Measurements from ENCODE around the gene JMJD8. TPM values are rescaled to one million over a fixed set of nuclear protein-coding genes. Genes with fewer than 3 reads are reported as not detected.

Gene JMJD8
- total RNA-seq, 1 donor from 2014 or later = 64.5 TPM

- Mint-ChIP-seq H3K27me3 (ENCODE audit: low read depth) (no peaks in the 10 kb centered on the region), H3K4me3 (peak overlapping the region; percentile 49), H3K27ac (ENCODE audit: unreplicated experiment) (peak overlapping the region; percentile 19), H3K9me3 (no peaks in the 10 kb centered on the region), H3K36me3 (ENCODE audit: low read depth) (no peaks in the 10 kb centered on the region), H3K4me1 (peaks cover 6% of the 10 kb centered on the region)
- peak; percentile 75 for DNase-seq (ENCODE audit: low read depth, low spot score)
- peak; percentile 64 for TF ChIP-seq CTCF (conservative IDR thresholded peaks at IDR 0.05)
Observed at GRCh38 chr16:660459-661183, 23.5 kb downstream of the JMJD8 start.

GRCh38 chr16:660132-660458 is 24.0 kb downstream of the JMJD8 start:
- Mint-ChIP-seq H3K4me3 (no peak overlapping the region), H3K9me3 (no peaks in the 10 kb centered on the region), H3K4me1 (peaks cover 6% of the 10 kb centered on the region), H3K36me3 (ENCODE audit: low read depth) (no peaks in the 10 kb centered on the region), H3K27me3 (ENCODE audit: low read depth) (no peaks in the 10 kb centered on the region), H3K27ac (ENCODE audit: unreplicated experiment) (no peak overlapping the region)
- TF ChIP-seq CTCF (conservative IDR thresholded peaks at IDR 0.05) = no peak
- DNase-seq (ENCODE audit: low read depth, low spot score) = no peak

- no peak overlapping the region for H3K27ac Mint-ChIP-seq (ENCODE audit: unreplicated experiment)
- H3K36me3 Mint-ChIP-seq (ENCODE audit: low read depth) = no peaks in the 10 kb centered on the region
- H3K27me3 Mint-ChIP-seq (ENCODE audit: low read depth) = no peaks in the 10 kb centered on the region
- no peak overlapping the region for H3K4me3 Mint-ChIP-seq
- H3K9me3 Mint-ChIP-seq = no peaks in the 10 kb centered on the region
- TF ChIP-seq CTCF (conservative IDR thresholded peaks at IDR 0.05) = no peak
- no peak for DNase-seq (ENCODE audit: low read depth, low spot score)
- H3K4me1 Mint-ChIP-seq = peaks cover 6% of the 10 kb centered on the region
Observed at GRCh38 chr16:659618-660017, 24.5 kb downstream of the JMJD8 start.

- H3K9me3 Mint-ChIP-seq = no peaks in the 10 kb centered on the region
- no peak overlapping the region for H3K4me3 Mint-ChIP-seq
- H3K27ac Mint-ChIP-seq (ENCODE audit: unreplicated experiment) = no peak overlapping the region
- H3K27me3 Mint-ChIP-seq (ENCODE audit: low read depth) = no peaks in the 10 kb centered on the region
- no peak for DNase-seq (ENCODE audit: low read depth, low spot score)
- TF ChIP-seq CTCF (conservative IDR thresholded peaks at IDR 0.05) = peak; percentile 12
- peaks cover 6% of the 10 kb centered on the region for H3K4me1 Mint-ChIP-seq
- no peaks in the 10 kb centered on the region for H3K36me3 Mint-ChIP-seq (ENCODE audit: low read depth)
Observed at GRCh38 chr16:658679-659571, 25.2 kb downstream of the JMJD8 start.

- Mint-ChIP-seq H3K27me3 (ENCODE audit: low read depth) (no peaks in the 10 kb centered on the region), H3K4me3 (no peak overlapping the region), H3K36me3 (ENCODE audit: low read depth) (no peaks in the 10 kb centered on the region), H3K27ac (ENCODE audit: unreplicated experiment) (no peak overlapping the region), H3K4me1 (peaks cover 6% of the 10 kb centered on the region), H3K9me3 (no peaks in the 10 kb centered on the region)
- DNase-seq (ENCODE audit: low read depth, low spot score) = no peak
- TF ChIP-seq CTCF (conservative IDR thresholded peaks at IDR 0.05) = no peak
Observed at GRCh38 chr16:657487-657886, 26.6 kb downstream of the JMJD8 start.

Data from neural crest cell (in vitro differentiated cells).